GM12872 (cell line): ENCODE measurements around the gene RPL36.

Experiments
- TF ChIP-seq, protein P1 (sequence below): IDR thresholded peaks from 3 replicates; pipeline ENCODE4 v1.5.1; 2011; ENCODE audit warnings: low read depth, mild to moderate bottlenecking, low read length, moderate library complexity; ENCODE audit not compliant: insufficient read depth

RPL36 gene

DNA sequence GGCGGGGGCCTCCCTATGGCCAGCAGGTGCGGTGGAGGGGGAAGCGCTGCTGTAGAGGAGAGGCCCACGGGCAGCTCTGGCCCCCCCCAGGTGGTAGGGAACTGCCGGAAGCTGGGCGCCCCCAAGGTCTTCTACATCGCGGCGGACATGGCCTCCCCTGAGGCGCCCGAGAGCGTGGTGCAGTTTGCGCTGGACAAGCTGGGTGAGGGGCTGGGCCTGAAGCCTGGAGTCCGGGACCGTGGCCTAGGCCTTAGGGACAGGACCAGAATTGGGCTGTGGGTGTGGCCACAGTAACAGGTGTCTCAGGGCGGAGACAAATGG lies 3.8 kb upstream of the RPL36 start:
- TF ChIP-seq, protein P1, sequence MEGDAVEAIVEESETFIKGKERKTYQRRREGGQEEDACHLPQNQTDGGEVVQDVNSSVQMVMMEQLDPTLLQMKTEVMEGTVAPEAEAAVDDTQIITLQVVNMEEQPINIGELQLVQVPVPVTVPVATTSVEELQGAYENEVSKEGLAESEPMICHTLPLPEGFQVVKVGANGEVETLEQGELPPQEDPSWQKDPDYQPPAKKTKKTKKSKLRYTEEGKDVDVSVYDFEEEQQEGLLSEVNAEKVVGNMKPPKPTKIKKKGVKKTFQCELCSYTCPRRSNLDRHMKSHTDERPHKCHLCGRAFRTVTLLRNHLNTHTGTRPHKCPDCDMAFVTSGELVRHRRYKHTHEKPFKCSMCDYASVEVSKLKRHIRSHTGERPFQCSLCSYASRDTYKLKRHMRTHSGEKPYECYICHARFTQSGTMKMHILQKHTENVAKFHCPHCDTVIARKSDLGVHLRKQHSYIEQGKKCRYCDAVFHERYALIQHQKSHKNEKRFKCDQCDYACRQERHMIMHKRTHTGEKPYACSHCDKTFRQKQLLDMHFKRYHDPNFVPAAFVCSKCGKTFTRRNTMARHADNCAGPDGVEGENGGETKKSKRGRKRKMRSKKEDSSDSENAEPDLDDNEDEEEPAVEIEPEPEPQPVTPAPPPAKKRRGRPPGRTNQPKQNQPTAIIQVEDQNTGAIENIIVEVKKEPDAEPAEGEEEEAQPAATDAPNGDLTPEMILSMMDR = no peak

DNA sequence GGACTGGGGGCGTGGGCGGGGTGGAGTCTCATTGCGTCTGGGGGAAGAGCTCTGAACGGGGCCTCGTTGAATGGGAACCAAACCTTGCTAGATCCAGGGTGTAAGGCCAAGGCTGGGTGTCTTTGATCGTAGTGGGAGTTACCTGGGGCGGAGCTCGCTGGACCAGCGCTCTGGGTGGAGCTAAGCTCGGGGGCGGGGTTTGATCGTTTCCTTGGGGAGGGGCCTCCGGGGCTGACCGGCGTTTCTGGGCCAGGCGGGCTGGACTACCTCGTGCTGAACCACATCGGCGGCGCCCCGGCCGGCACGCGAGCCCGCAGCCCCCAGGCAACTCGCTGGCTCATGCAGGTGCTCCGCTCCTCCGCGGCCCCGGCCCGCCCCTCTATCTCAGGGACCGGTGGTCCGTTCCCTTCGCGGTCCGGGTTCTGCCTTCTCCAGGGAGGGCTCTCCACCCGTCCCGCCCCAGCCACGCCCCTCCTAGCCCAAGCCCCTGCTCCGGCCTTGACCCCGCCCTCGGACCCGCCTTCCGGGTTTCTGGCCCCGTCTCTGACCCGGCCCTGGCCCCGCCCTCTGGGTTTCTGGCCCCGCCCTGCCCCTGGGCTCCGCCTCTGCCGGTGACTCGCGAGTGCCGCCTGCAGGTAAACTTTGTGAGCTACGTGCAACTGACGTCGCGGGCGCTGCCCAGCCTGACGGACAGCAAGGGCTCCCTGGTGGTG lies 3.3 kb upstream of the RPL36 start:
- TF ChIP-seq, protein P1 = peak; percentile 86

DNA sequence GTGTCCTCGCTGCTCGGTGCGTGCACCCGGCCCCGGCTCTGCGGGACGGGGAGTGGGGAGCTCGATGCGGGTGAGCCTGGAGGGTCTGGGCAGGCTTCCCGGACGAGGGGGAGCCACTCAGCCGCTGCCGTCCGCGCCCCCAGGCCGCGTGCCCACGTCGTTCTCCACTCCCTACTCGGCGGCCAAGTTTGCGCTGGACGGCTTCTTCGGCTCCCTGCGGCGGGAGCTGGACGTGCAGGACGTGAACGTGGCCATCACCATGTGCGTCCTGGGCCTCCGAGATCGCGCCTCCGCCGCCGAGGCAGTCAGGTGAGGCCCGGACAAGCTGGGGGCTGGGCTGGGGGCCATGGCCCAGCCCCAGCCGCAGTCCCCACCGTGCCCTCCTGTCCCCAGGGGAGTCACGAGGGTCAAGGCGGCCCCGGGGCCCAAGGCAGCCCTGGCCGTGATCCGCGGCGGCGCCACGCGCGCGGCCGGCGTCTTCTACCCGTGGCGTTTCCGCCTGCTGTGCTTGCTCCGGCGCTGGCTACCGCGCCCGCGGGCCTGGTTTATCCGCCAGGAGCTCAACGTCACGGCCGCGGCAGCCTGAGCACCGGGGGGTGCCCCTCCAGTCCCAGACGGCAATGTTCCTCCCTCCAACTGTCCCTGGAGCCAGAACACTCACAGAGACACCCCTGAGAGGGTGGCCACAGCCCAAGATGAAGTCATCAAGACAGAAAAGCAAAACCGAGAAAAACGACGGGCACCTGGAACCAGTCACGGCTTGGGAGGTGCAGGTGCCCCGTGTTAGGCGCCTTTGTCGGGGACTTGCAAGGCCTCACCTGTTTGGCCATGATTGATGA lies 2.5 kb upstream of the RPL36 start:
- TF ChIP-seq, protein P1 = no peak

DNA sequence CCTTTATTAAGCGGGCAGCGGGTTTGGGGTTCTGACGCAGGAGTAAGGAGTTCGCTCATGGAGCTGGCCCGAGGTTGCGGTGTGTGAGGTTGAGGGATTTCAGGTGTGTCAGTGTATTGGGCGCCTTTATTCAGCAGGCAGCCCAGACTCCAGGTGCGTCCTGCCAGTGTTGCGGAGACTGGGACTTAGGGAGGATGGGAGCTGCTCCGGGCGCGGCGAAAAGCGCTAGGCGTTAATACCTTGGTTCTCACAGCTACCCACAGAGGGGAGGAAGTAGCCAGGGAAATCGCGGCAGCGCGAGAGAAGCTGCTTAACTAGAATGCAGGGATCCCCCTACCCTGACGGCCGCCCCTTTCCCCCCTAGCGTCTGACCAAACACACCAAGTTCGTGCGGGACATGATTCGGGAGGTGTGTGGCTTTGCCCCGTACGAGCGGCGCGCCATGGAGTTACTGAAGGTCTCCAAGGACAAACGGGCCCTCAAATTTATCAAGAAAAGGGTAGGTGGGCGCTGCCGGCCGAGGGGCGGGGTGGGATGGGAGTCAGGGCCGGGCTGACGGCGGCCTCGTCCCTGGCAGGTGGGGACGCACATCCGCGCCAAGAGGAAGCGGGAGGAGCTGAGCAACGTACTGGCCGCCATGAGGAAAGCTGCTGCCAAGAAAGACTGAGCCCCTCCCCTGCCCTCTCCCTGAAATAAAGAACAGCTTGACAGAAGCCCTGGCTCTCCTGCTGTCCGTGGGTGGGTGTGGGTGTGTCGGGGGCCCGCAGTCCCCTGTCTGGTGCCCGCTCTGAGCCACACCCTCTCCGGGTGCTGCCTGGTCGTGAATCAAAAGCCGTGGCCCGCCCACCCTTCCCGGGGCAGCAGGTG lies 1.1 kb downstream of the RPL36 start:
- TF ChIP-seq, protein P1 = no peak

DNA sequence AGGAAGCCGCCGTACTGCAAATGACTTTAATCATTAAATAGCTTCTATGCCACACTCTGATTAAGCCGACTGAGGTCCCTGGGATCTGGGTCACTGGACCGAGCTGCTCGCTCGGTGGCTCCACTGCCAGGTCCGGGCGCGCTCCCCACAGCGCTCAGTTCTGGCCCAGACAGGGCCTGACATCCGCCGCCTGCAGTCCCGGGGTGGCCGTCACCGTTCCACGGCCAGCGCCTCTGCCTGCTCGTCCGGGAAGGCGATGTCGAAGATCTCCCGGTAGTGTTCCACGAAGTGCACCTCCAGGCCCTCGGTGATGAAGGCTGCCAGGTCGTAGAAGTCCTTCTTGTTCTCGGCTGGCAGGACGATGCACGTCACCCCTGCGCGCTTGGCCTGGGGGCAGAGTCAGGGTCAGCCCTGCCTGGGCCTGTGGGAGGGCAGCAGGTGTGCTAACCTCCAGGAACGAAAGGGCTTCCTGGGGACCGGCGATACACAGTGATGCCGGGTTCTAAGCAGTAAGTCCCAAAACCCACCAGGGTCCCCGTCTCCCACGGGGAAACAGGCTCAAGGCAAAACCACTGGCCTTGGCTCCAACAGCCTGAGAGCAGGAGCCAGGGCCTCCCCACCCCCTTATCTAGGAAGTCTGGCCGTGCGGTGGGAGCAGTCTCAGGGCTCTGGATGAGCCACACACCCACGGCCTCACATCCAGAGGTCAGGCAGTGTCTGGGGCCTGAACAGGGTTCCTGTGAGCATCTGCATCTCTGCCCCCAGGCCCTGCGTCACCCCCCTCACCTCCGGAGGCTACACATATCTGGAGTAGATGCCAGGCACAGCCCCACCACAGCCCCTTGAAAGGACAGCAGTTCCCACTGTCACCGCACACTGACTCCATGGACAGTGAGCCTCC lies 2.0 kb downstream of the RPL36 start:
- TF ChIP-seq, protein P1 = no peak

DNA sequence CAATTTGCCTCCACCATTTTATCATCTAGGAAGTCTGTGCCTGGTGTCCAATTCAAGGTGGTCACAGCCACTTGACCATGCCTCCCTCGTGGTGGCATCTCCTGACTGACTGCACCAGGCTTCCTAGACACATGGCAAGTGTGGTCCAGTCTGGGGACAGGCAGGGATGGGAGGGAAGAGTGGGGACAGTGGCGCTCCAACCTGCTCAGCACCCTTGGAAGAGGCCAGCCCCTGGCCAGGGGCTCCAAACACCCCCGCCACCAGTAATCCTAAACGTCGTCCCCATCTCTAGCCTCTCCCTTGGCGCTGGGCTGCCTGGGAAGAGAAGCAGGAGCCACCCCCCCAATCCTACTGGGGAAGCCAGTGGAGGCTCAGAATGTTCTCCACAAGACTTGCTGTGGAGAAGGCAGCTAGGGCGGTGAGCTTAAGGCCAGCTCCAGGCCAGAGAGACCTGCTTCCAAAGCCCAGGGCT lies 2.7 kb downstream of the RPL36 start:
- TF ChIP-seq, protein P1 = no peak
